HG02943 (cell line): ENCODE results near the gene IFITM10.
"Not testable (repeated sequence)": the region's sequence is repeated elsewhere in the genome, so short reads cannot be mapped to it uniquely, and the experiment has no call there.

Source experiments
- ATAC-seq: cut with Tn5 transposase; IDR thresholded peaks from one replicate; pipeline ENCODE4 v1.9.1; 2021; ENCODE audit warnings: mild to moderate bottlenecking, low read depth, moderate library complexity; ENCODE audit not compliant: unreplicated experiment

IFITM10 gene

DNA sequence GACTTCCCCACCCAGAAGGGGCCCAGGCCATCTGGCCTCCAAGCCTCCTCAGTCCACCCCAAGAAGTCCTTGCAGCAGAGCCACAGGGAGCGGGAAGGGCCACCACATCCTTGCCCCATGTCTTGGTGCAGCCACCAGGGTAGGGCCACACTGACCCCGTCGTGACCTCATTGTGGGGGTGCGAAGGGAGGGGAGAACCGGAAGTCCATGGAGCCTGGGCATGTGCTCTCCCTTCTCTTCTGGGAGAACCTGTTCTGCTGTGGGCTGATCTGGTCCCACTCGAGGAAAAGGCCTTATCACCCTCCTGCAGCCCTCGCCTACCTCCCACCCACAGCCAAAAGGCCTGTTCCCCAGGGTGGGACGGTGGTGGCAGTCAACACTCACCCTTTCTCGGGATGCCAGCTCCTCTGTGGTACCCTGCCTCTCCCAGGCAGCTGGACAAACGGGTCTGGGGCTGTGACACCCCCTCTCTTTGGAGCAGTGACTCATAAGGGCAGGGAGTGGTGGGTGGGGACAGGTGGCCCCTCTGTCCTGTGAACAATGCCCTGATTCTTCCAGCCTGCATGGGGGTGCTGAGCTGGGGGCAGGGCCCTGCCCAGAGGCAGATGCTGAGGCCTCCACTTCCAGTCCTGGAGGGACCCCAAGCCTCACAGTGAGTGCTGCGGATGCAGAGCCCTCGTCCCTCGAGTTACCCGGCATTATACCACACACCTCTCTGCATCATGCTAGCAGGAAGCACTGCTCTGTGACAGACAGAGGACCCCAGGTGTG is 27.9 kb upstream of the IFITM10 start:
- no peak for ATAC-seq

DNA sequence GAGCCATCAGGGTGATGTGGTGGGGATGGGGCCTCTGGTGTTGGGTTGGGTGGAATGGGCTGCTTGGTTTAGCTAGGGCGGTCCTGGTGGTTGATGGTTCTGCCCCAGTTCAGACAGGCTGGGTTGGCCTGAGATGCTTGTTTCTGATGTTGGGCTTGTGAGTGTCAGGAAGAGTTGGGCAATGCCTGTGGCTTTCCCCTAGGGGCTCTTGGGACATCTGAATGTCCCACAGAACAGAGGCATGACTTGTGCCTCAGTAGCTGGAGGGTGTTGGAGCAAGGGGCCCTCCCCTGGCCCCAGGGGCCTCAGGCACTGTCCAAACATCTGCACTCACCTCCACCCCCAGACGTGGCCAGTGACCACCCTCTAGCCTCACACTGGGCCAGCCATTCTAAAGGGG is 27.3 kb upstream of the IFITM10 start:
- ATAC-seq: no peak

DNA sequence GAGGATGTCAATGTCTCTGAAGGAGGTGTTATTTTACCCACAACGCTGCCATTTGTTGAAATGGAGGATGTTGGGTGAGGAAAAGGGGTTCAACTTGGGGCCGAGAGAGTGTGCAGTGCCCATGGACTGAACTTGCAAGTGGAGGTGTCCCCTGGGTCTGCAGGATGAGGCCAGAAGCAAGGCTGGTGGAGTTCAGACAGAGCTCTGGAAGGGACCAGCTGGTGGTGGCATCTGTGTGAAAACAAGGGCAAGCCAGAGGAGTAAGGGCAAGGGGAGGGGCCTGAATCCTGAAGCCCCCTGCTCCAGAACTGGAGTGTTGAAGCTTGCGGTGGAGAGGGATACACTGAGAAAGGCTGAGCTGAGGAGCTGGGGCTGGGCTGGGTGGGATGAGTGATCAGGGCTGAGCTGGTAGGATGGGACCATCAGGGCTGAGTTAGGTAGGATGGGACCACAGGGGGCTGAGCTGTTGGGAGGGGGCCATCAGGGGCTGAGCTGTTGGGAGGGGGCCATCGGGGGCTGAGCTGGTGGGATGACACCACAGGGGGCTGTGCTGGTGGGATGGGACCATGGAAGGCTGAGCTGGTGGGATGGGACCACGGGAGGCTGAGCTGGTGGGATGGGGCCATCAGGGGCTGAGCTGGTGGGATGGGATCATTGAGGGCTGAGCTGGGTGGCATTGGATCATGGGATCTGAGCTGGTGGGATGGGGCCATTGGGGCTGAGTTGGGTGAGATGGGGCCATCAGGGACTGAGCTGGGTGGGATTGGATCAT is 26.7 kb upstream of the IFITM10 start:
- no peak for ATAC-seq

DNA sequence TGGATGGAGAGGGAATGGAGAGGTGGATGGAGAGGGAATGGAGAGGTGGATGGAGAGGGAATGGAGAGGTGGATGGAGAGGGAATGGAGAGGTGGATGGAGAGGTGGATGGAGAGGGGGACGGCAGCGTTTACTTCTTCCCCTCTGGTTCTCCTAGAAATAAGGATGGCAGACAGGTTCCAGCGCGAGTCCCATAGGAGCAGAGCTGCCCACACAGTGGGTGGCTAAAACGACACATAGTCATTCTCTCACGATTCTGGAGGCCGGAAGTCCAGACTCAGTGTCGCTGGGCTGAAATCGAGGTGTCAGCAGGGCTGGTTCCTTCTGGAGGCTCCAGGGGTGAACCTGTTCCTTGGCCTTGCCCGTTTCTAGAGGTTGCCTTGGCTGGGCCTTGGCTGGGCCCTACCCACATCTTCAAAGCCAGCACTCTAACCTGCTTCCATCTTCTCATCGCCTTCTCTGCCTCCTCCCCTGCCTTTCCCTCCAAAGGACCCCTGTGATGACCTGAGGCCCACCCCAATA is 26.0 kb upstream of the IFITM10 start:
- no peak for ATAC-seq

DNA sequence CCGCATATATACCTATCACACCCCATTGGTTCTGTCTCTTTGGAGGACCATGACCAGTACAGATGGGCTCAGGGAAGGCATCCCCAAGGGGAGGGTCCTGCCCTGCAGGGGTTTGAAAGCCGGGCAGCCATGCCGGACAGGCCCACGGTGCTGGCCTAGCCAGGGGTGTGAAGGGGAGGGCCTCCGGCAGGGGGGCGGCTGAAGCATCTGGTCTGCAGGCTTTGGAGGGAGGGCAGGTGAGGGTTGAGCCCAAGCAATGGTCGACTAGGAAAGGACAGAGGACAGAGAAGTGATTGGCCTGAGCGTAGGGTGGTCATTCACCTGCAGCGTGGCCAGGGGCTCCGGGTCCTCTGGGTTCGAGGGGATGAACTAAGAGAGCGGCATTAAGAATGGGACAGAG is 24.5 kb upstream of the IFITM10 start:
- no peak for ATAC-seq

GRCh38 chr11:1773994-1774550 is 23.7 kb upstream of the IFITM10 start:
- no peak for ATAC-seq

- no peak for ATAC-seq
Measured at GRCh38 chr11:1773131-1773993, 23.0 kb upstream of the IFITM10 start.

DNA sequence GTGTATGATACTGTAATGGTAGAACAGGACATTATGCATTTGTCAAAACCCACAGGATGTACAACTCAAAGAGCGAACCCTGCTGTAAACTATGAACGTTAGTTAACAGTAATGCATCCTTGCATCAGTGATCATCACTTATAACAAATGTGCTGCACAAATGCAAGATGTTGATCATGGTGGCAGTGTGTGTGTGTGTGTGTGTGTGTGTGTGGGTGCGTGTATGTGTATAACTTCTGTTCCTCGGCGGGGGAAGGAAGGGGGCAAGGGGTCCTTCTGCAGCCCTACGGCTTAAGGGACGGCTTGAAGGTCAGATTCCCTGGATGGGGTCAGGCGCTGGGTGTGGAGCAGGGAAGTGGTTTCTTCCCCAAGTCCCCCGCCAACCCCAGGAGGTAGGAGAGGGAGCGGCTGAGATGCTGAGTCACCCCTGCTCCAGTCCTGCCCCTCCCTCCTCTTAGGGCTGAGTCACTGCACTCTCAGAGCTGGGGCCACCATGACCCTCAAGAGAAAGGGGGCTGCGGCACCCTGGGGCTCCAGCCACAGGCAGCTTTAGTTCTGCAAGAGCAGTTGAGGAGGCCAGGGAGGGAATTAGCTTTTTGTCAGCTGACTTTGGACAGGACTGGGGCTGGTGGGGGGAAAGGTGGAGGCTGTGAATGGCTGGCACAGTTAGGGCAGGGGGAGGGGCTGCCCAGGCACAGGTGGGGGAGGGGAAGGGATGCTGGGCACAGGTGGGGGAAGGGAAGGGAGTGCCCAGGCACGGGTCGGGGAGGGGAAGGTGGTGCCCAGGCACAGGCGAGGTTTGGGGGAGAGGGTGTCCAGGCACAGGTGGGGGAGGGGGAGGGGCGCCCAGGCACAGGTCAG is 22.1 kb upstream of the IFITM10 start:
- ATAC-seq: no peak

GRCh38 chr11:1771700-1772099 is 21.3 kb upstream of the IFITM10 start:
- no peak for ATAC-seq

GRCh38 chr11:1771273-1771672 is 20.9 kb upstream of the IFITM10 start:
- no peak for ATAC-seq

GRCh38 chr11:1770528-1770927 is 20.1 kb upstream of the IFITM10 start:
- ATAC-seq: no peak

- no peak for ATAC-seq
Measured at GRCh38 chr11:1770061-1770460, 19.7 kb upstream of the IFITM10 start.

- ATAC-seq: not testable (repeated sequence)
Measured at GRCh38 chr11:1769304-1769936, 19.0 kb upstream of the IFITM10 start.

- ATAC-seq: no peak
Measured at GRCh38 chr11:1768141-1768469, 17.7 kb upstream of the IFITM10 start.

GRCh38 chr11:1767399-1768140 is 17.2 kb upstream of the IFITM10 start:
- no peak for ATAC-seq

- no peak for ATAC-seq
Measured at GRCh38 chr11:1766719-1767398, 16.5 kb upstream of the IFITM10 start.

GRCh38 chr11:1765871-1766718 is 15.7 kb upstream of the IFITM10 start:
- ATAC-seq: no peak
